GM18511 (cell line): Measurements from ENCODE around the gene GOLPH3.
A peak's percentile ranks its signal among the peaks of the same experiment; 100 is the strongest.
"Not testable (repeated sequence)": the region's sequence is repeated elsewhere in the genome, so short reads cannot be mapped to it uniquely, and the experiment has no call there.

Experiments used
- ATAC-seq: cut with Tn5 transposase; IDR thresholded peaks from one replicate; pipeline ENCODE4 v1.9.1; 2021; ENCODE audit warnings: mild to moderate bottlenecking, moderate library complexity; ENCODE audit not compliant: unreplicated experiment

GOLPH3 gene

GRCh38 chr5:32100691-32101302 lies 73.3 kb downstream of the GOLPH3 start:
- no peak for ATAC-seq

GRCh38 chr5:32100230-32100629 lies 73.9 kb downstream of the GOLPH3 start:
- no peak for ATAC-seq

GRCh38 chr5:32099486-32100035 lies 74.6 kb downstream of the GOLPH3 start:
- no peak for ATAC-seq

- ATAC-seq, result no peak
Measured at GRCh38 chr5:32098890-32099310, 75.2 kb downstream of the GOLPH3 start.

GRCh38 chr5:32098291-32098690 lies 75.8 kb downstream of the GOLPH3 start:
- no peak for ATAC-seq

- no peak for ATAC-seq
Measured at GRCh38 chr5:32096891-32097595, 77.1 kb downstream of the GOLPH3 start.

GRCh38 chr5:32095261-32095671 lies 78.9 kb downstream of the GOLPH3 start:
- no peak for ATAC-seq

GRCh38 chr5:32094691-32095090 lies 79.4 kb downstream of the GOLPH3 start:
- ATAC-seq, result no peak

GRCh38 chr5:32092938-32093812 lies 80.9 kb downstream of the GOLPH3 start:
- ATAC-seq, result peak; percentile 91

- no peak for ATAC-seq
Measured at GRCh38 chr5:32090755-32091128, 83.4 kb downstream of the GOLPH3 start.

GRCh38 chr5:32090026-32090754 lies 83.9 kb downstream of the GOLPH3 start:
- no peak for ATAC-seq

GRCh38 chr5:32089146-32090000 lies 84.7 kb downstream of the GOLPH3 start:
- ATAC-seq, result no peak

GRCh38 chr5:32088214-32088613 lies 85.9 kb downstream of the GOLPH3 start:
- ATAC-seq, result no peak

GRCh38 chr5:32087086-32088082 lies 86.7 kb downstream of the GOLPH3 start:
- no peak for ATAC-seq

GRCh38 chr5:32083981-32084430 lies 90.1 kb downstream of the GOLPH3 start:
- ATAC-seq, result no peak

- ATAC-seq, result no peak
Measured at GRCh38 chr5:32082701-32083100, 91.4 kb downstream of the GOLPH3 start.

GRCh38 chr5:32080565-32080964 lies 93.6 kb downstream of the GOLPH3 start:
- not testable (repeated sequence) for ATAC-seq

GRCh38 chr5:32078855-32079254 lies 95.3 kb downstream of the GOLPH3 start:
- ATAC-seq, result not testable (repeated sequence)
